Measurements from ENCODE around the gene ATG4D.

ATG4D gene

DNA sequence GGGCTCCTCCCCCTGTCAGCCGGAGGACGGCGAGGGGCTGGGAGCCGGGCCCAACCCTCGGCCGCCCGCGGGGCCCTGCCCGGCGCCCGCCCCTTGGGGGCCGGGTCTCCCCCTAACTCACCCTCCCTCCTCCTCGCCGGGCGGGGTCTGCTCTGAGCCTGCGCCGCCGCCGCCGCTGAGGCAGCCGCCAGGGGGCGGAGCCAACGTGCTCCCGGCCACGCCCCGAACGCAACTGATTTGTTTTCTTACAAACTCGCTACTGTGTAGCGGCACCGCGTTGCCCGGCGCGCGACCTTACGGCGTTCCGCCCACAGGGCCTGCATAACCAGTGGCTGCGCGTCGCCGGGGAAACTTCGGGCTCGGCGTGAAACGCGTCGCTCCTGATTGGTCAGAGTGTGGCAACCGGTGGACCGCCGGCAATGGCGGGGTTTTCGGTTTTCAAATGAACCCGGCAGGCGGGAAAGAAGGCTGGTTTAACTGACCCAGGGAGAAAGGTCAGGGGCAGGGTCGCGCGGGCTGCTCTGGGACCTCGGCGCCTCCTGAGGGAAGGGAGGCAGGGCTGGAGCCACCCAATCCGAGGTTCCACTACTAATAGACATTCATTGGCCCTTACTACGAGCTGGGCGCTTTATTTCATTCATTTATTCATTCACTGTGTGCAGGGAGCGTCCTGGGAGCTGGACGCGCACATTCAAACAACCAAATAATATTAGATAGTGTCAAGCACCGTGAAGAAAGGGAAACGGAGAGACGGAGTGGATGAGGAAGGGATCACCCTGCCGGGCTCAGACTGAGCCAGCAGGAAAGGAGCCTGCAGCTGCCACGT lies 25.3 kb downstream of the ATG4D start, which contains the start of gene CDKN2D (continued):
- TF ChIP-seq EGR2 (tag by site-specific recombination; IDR thresholded peaks at IDR 0.05; ENCODE audit: low read depth) (0 out of 2 replicates have a peak, but pooled peaks have one; percentile 34), TRIM28 (IDR thresholded peaks at IDR 0.05; ENCODE audit: borderline replicate concordance, low read length) (no peak), ZNF626 (tag by site-specific recombination; IDR thresholded peaks at IDR 0.05) (no peak), GLIS2 (tag by site-specific recombination; IDR thresholded peaks at IDR 0.05) (no peak), ZNF335 (tag by site-specific recombination; conservative IDR thresholded peaks at IDR 0.05) (peak; percentile 91), GLI4 (tag by site-specific recombination; IDR thresholded peaks at IDR 0.05) (peak; percentile 70; the same call in 1 of the 2 replicates), ZNF449 (tag by site-specific recombination; IDR thresholded peaks at IDR 0.05) (0 out of 2 replicates have a peak, but pooled peaks have one; percentile 14), ZBTB11 (tag by site-specific recombination; conservative IDR thresholded peaks at IDR 0.05; ENCODE audit: low read depth) (peak; percentile 27; the same call in 1 of the 2 replicates), OVOL3 (tag by site-specific recombination; IDR thresholded peaks at IDR 0.05) (peak; percentile 70; the same call in 1 of the 2 replicates), REPIN1 (tag by site-specific recombination; IDR thresholded peaks at IDR 0.05; ENCODE audit: low read depth) (no peak), ZXDB (tag by site-specific recombination; IDR thresholded peaks at IDR 0.05) (peak; percentile 74; the same call in 1 of the 2 replicates), ZNF76 (tag by site-specific recombination; IDR thresholded peaks at IDR 0.05; ENCODE audit: borderline replicate concordance, low read depth) (peak; percentile 68; the same call in 1 of the 2 replicates), YY1 (tag by site-specific recombination; IDR thresholded peaks at IDR 0.05) (peak; percentile 61; the same call in 1 of the 2 replicates), KLF10 (tag by site-specific recombination; IDR thresholded peaks at IDR 0.05) (peak; percentile 86), ZBTB8A (tag by site-specific recombination; IDR thresholded peaks at IDR 0.05) (peak; percentile 61; the same call in 1 of the 2 replicates), SP3 (tag by site-specific recombination; IDR thresholded peaks at IDR 0.05) (peak; percentile 95), ZBTB7A (tag by site-specific recombination; IDR thresholded peaks at IDR 0.05; ENCODE audit: low read depth) (peak; percentile 73; the same call in 1 of the 2 replicates), ZNF341 (tag by site-specific recombination; IDR thresholded peaks at IDR 0.05; ENCODE audit: low read depth) (peak; percentile 43; the same call in 1 of the 2 replicates), HOXD13 (CRISPR knock-in tag; IDR thresholded peaks at IDR 0.05; ENCODE audit: borderline replicate concordance) (no peak), SETDB1 (IDR thresholded peaks at IDR 0.05; ENCODE audit: insufficient read length, low read length) (no peak), HOXA7 (CRISPR knock-in tag; IDR thresholded peaks at IDR 0.05; ENCODE audit: borderline replicate concordance) (no peak), ZNF561 (tag by site-specific recombination; IDR thresholded peaks at IDR 0.05; ENCODE audit: borderline replicate concordance) (0 out of 2 replicates have a peak, but pooled peaks have one; percentile 16), ZNF585B (tag by site-specific recombination; IDR thresholded peaks at IDR 0.05) (no peak), ZNF10 (tag by site-specific recombination; IDR thresholded peaks at IDR 0.05) (peak; percentile 74; the same call in 1 of the 2 replicates), ZNF366 (tag by site-specific recombination; conservative IDR thresholded peaks at IDR 0.05) (peak; percentile 84), ZNF501 (tag by site-specific recombination; IDR thresholded peaks at IDR 0.05) (peak; percentile 54; the same call in 1 of the 2 replicates), ZSCAN16 (tag by site-specific recombination; IDR thresholded peaks at IDR 0.05) (no peak), IKZF3 (tag by site-specific recombination; IDR thresholded peaks at IDR 0.05) (0 out of 2 replicates have a peak, but pooled peaks have one; percentile 49), ZFP69B (tag by site-specific recombination; IDR thresholded peaks at IDR 0.05) (peak; percentile 40; the same call in 1 of the 2 replicates), ZNF837 (tag by site-specific recombination; IDR thresholded peaks at IDR 0.05) (no peak), ZFHX2 (tag by site-specific recombination; conservative IDR thresholded peaks at IDR 0.05) (peak; percentile 77)
- TF ChIP-seq, protein P1, sequence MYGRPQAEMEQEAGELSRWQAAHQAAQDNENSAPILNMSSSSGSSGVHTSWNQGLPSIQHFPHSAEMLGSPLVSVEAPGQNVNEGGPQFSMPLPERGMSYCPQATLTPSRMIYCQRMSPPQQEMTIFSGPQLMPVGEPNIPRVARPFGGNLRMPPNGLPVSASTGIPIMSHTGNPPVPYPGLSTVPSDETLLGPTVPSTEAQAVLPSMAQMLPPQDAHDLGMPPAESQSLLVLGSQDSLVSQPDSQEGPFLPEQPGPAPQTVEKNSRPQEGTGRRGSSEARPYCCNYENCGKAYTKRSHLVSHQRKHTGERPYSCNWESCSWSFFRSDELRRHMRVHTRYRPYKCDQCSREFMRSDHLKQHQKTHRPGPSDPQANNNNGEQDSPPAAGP (tag by site-specific recombination; IDR thresholded peaks at IDR 0.05): peak; percentile 89
- TF ChIP-seq, protein P2, sequence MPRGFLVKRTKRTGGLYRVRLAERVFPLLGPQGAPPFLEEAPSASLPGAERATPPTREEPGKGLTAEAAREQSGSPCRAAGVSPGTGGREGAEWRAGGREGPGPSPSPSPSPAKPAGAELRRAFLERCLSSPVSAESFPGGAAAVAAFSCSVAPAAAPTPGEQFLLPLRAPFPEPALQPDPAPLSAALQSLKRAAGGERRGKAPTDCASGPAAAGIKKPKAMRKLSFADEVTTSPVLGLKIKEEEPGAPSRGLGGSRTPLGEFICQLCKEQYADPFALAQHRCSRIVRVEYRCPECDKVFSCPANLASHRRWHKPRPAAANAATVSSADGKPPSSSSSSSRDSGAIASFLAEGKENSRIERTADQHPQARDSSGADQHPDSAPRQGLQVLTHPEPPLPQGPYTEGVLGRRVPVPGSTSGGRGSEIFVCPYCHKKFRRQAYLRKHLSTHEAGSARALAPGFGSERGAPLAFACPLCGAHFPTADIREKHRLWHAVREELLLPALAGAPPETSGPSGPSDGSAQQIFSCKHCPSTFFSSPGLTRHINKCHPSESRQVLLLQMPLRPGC (tag by site-specific recombination; IDR thresholded peaks at IDR 0.05): peak; percentile 84
